ENCODE data around the gene LIN7A. TPM values are rescaled to one million over a fixed set of nuclear protein-coding genes. Genes with fewer than 3 reads are reported as not detected.

Gene LIN7A
- total RNA-seq, 1 donor from 2014 or later, result 32.7 TPM

DNA sequence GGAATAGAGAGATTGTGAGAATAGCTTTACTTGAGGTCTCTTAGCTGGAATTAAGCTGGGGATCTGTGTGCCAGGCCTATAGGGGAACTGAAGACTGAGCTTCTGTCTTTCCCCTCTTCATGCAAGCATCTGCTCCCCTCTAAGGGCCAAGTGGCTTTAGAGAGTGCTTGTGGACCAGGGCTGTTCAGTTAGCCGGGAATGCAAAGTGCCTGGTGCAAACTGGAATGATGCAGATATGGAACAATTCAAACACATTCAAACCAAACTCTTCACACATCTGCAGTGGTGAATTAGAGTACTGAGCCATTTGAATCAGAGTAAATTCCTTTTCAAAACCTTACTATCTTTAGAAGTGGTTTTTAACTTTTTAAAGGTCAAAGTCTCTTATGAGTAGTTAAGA is 99.0 kb downstream of the LIN7A start:
- Mint-ChIP-seq H3K27me3 (no peaks in the 10 kb centered on the region), H3K4me3 (no peak overlapping the region), H3K9me3 (no peaks in the 10 kb centered on the region), H3K27ac (no peak overlapping the region), H3K36me3 (no peaks in the 10 kb centered on the region), H3K4me1 (ENCODE audit: unreplicated experiment) (peaks cover 13% of the 10 kb centered on the region)
- DNase-seq (ENCODE audit: extremely low spot score, unreplicated experiment), result no peak
- TF ChIP-seq, protein P1, sequence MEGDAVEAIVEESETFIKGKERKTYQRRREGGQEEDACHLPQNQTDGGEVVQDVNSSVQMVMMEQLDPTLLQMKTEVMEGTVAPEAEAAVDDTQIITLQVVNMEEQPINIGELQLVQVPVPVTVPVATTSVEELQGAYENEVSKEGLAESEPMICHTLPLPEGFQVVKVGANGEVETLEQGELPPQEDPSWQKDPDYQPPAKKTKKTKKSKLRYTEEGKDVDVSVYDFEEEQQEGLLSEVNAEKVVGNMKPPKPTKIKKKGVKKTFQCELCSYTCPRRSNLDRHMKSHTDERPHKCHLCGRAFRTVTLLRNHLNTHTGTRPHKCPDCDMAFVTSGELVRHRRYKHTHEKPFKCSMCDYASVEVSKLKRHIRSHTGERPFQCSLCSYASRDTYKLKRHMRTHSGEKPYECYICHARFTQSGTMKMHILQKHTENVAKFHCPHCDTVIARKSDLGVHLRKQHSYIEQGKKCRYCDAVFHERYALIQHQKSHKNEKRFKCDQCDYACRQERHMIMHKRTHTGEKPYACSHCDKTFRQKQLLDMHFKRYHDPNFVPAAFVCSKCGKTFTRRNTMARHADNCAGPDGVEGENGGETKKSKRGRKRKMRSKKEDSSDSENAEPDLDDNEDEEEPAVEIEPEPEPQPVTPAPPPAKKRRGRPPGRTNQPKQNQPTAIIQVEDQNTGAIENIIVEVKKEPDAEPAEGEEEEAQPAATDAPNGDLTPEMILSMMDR (conservative IDR thresholded peaks at IDR 0.05), result no peak

DNA sequence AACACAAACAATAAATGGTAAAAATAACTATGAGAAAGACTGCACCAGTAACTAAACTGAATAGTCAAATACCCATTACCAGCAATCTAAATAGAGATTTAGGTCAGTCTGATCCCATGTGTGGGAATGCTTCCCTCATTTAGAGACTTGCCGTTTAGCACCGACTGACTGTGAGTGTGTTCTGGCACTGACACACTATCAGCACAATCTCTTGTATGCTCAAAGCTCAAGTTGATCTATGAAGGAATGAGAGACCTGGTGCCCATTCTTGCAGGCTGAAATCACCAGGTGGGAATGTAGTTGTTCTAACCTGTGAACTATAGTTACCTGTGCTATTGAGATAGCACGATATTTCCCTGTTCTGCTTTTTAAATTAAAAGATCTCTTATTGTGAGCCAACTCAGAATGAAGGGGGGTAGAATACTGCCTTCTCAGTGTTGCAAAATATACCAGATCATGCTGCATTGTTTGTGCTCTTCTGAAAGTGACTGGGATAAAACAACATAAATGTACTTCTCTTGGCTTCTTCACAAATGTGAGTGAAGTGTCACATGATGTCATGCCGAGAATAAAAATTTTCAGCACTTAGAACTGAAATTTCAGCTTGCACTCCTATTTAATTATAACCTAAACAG is 99.6 kb downstream of the LIN7A start:
- H3K27ac Mint-ChIP-seq, result peak overlapping the region; percentile 2

DNA sequence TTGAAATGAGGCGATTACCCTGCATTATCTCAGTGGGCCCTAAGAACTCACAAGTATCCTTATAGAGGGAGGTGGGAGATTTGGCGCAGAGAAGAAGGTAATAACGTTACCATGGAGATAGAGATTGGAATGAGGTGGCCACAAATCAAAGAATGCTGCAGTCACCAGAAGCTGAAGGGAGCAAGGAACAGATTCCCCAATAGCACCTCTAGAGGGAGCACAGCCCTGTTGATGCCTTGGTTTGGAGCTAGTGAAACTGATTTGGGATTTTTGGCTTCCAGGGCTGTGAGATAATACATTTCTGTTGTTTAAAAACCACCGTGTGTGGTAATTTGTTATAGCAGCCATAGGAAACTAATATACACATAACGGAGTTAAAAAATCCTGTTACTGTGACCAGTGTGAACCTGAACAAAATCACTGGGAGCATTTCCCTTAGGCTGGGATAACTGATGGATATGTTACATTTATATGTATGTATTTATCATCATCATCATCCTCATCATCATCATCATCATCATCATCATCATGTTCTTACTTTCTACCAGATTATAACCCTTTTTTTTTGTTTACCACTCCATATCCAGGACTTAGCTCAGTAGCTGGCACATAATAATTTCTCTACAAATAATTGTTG is 100.3 kb downstream of the LIN7A start:
- peaks cover 6% of the 10 kb centered on the region for H3K36me3 Mint-ChIP-seq
- TF ChIP-seq, protein P1 (conservative IDR thresholded peaks at IDR 0.05), result peak; percentile 82
- no peaks in the 10 kb centered on the region for H3K27me3 Mint-ChIP-seq
- peaks cover 13% of the 10 kb centered on the region for H3K4me1 Mint-ChIP-seq (ENCODE audit: unreplicated experiment)
- H3K9me3 Mint-ChIP-seq, result no peaks in the 10 kb centered on the region
- peak overlapping the region; percentile 2 for H3K27ac Mint-ChIP-seq
- DNase-seq (ENCODE audit: extremely low spot score, unreplicated experiment), result no peak
- H3K4me3 Mint-ChIP-seq, result no peak overlapping the region

More for the DNA sequence above, 99.6 kb downstream of the LIN7A start:
- H3K4me1 Mint-ChIP-seq (ENCODE audit: unreplicated experiment), result peaks cover 13% of the 10 kb centered on the region
- peaks cover 4% of the 10 kb centered on the region for H3K36me3 Mint-ChIP-seq
- H3K9me3 Mint-ChIP-seq, result no peaks in the 10 kb centered on the region
- TF ChIP-seq, protein P1 (conservative IDR thresholded peaks at IDR 0.05), result no peak
- H3K4me3 Mint-ChIP-seq, result no peak overlapping the region
- H3K27me3 Mint-ChIP-seq, result no peaks in the 10 kb centered on the region
- DNase-seq (ENCODE audit: extremely low spot score, unreplicated experiment), result no peak

DNA sequence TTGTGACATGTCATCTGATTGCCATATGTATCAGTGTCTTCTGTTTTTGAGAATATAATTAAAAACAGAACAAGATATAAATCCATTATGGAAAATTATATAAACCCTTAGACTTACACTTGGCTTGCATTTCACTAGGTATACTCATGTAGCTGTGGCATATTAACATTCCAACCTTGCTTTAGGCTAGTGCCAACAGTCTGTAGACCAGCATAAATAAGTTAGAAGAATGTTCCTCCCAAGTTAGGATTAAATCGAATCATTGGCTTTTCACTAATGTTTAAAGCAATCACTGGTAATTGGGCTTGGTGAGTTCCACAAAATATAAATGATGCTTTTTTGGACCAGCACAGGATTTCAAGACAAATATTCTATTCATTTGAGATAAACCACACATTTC is 103.0 kb downstream of the LIN7A start:
- Mint-ChIP-seq H3K4me1 (ENCODE audit: unreplicated experiment) (peaks cover 13% of the 10 kb centered on the region), H3K36me3 (peaks cover 6% of the 10 kb centered on the region), H3K9me3 (no peaks in the 10 kb centered on the region), H3K4me3 (no peak overlapping the region), H3K27me3 (no peaks in the 10 kb centered on the region), H3K27ac (no peak overlapping the region)
- DNase-seq (ENCODE audit: extremely low spot score, unreplicated experiment), result no peak
- TF ChIP-seq, protein P1 (conservative IDR thresholded peaks at IDR 0.05), result no peak

DNA sequence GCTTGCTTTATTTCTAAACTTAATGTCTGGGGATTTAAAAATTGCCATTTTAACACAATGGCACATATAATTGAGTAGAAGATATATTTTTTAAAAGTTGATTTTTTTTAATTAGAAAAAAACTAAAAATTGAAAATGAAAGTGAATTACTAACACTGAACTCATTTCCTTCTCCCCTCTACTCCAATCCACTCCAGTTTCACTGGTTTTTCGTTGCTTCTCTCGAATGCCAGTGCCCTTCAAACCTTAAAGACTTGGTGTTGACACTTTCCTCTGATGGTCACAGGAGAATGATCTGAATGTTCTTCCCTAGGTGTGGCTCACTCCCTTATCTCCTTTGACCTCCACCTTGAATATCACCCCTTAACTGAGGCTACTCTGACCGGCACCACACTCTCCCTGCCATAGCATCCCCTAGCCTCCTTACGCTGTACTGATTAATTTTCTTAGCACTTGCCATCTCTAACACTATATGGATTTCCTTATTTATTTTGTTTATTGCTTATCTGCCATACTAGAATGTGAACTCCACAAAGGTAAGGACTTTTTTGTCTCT is 107.1 kb downstream of the LIN7A start:
- DNase-seq (ENCODE audit: extremely low spot score, unreplicated experiment), result no peak
- no peak overlapping the region for H3K4me3 Mint-ChIP-seq
- no peaks in the 10 kb centered on the region for H3K27me3 Mint-ChIP-seq
- H3K4me1 Mint-ChIP-seq (ENCODE audit: unreplicated experiment), result no peaks in the 10 kb centered on the region
- no peak overlapping the region for H3K27ac Mint-ChIP-seq
- no peaks in the 10 kb centered on the region for H3K9me3 Mint-ChIP-seq
- TF ChIP-seq, protein P1 (conservative IDR thresholded peaks at IDR 0.05), result no peak
- H3K36me3 Mint-ChIP-seq, result peaks cover 6% of the 10 kb centered on the region

Measured in type B pancreatic cell (in vitro differentiated cells).